H1 (cell line): ENCODE measurements around the gene SCAPER. TPM values are rescaled to one million over a fixed set of nuclear protein-coding genes. Genes with fewer than 3 reads are reported as not detected.
"Not testable (repeated sequence)": the region's sequence is repeated elsewhere in the genome, so short reads cannot be mapped to it uniquely, and the experiment has no call there.

Source experiments
- CTCF ChIA-PET: fragments of 300-600 bp; sonication (Branson Sonifier 250); formaldehyde crosslinking; loops from one replicate; lab custom pipeline; 2021; ENCODE audit not compliant: partially characterized antibody; lab: Charles Lee
- POLR2A ChIA-PET: fragments of 300-600 bp; sonication (Branson Sonifier 250); formaldehyde crosslinking; loops from one replicate; lab custom pipeline; 2021; ENCODE audit warnings: inconsistent platforms; ENCODE audit not compliant: partially characterized antibody; lab: Charles Lee
- DNase-seq, 2 experiments: peaks; one replicate each; pipeline versions ENCODE4 v3.0.0 to v3.0.0-alpha.2; 2010 to 2022; ENCODE audit warnings: low spot score in 2 of 2, low read depth in 1 of 2, mixed read lengths in 1 of 2
- FAIRE-seq: peaks from 2 replicates; lab custom pipeline; 2011; peaks lifted over from hg19 to GRCh38; lab: Jason Lieb, UNC
- H2AFZ ChIP-seq: 2 replicates; pipeline ENCODE4 v1.8.1; 2012; ENCODE audit warnings: low read length, inconsistent platforms
- H2AK5ac ChIP-seq: 2 replicates; pipeline ENCODE4 v1.6.1; 2013; ENCODE audit warnings: low read depth, low read length
- H2BK120ac ChIP-seq: replicated peaks from 2 replicates; pipeline ENCODE3; 2013; ENCODE audit warnings: low read depth, low read length, inconsistent platforms
- H2BK12ac ChIP-seq: 2 replicates; pipeline ENCODE4 v1.6.1; 2013; ENCODE audit warnings: low read depth, low read length
- H2BK15ac ChIP-seq: 2 replicates; pipeline ENCODE4 v1.6.1; 2013; ENCODE audit warnings: low read length
- H2BK20ac ChIP-seq: 2 replicates; pipeline ENCODE4 v1.6.1; 2013; ENCODE audit warnings: low read length
- H2BK5ac ChIP-seq: 2 replicates; pipeline ENCODE4 v1.6.1; 2013; ENCODE audit warnings: low read depth, low read length
- H3K14ac ChIP-seq: 2 replicates; pipeline ENCODE4 v1.6.1; 2013; ENCODE audit warnings: inconsistent platforms; ENCODE audit not compliant: insufficient read length
- H3K18ac ChIP-seq: 2 replicates; pipeline ENCODE4 v1.6.1; 2013; ENCODE audit warnings: low read length; ENCODE audit errors: extremely low read depth
- H3K23ac ChIP-seq: 2 replicates; pipeline ENCODE4 v1.6.1; 2013; ENCODE audit warnings: inconsistent platforms; ENCODE audit not compliant: insufficient read length
- H3K23me2 ChIP-seq: 2 replicates; pipeline ENCODE4 v1.6.1; 2013; ENCODE audit warnings: low read depth, low read length
- H3K27ac ChIP-seq: 2 replicates; pipeline ENCODE4 v1.6.1; 2011; ENCODE audit warnings: low read depth, low read length, inconsistent platforms
- H3K27me3 ChIP-seq, 4 experiments: replicated peaks in 1 of 4; 1 replicate in 1 of 4; 2 replicates in 3 of 4; pipeline versions ENCODE4 v1.6.1 to v1.8.1; 2011 to 2013; ENCODE audit warnings: low read length in 3 of 4, mild to moderate bottlenecking in 3 of 4, inconsistent platforms in 2 of 4, mixed read lengths in 2 of 4, moderate library complexity in 1 of 4; ENCODE audit not compliant: control insufficient read depth in 3 of 4, insufficient read depth in 3 of 4; ENCODE audit errors: extremely low read depth in 1 of 4
- H3K36me3 ChIP-seq, 4 experiments: 2 replicates each; pipeline versions ENCODE4 v1.6.1 to v1.8.1; 2011 to 2013; ENCODE audit warnings: mild to moderate bottlenecking in 4 of 4, low read length in 3 of 4, moderate library complexity in 2 of 4, control low read depth in 1 of 4, inconsistent platforms in 1 of 4; ENCODE audit not compliant: insufficient read depth in 4 of 4, control insufficient read depth in 2 of 4
- H3K4ac ChIP-seq: replicated peaks from 2 replicates; pipeline ENCODE3; 2013; ENCODE audit warnings: low read length, low read depth, mixed read lengths, inconsistent platforms; ENCODE audit not compliant: insufficient read length
- H3K4me1 ChIP-seq, 4 experiments: replicated peaks in 1 of 4; 1 replicate in 1 of 4; 2 replicates in 3 of 4; pipeline versions ENCODE4 v1.6.1 to v1.8.1; 2011 to 2013; ENCODE audit warnings: low read length in 3 of 4, inconsistent platforms in 2 of 4, mixed read lengths in 1 of 4; ENCODE audit not compliant: insufficient read depth in 4 of 4, control insufficient read depth in 3 of 4
- H3K4me2 ChIP-seq, 2 experiments: 2 replicates each; pipeline versions ENCODE4 v1.6.1 to v1.8.1; 2011 to 2013; ENCODE audit warnings: low read depth in 2 of 2, low read length in 2 of 2, control low read depth in 1 of 2, inconsistent platforms in 1 of 2, mild to moderate bottlenecking in 1 of 2; ENCODE audit not compliant: insufficient read depth in 1 of 2
- H3K4me3 ChIP-seq, 4 experiments: fragments of 200-600, 300-600 bp in 1 of 4; sonication (generic), shearing (Covaris generic), sonication (Bioruptor Twin) in 1 of 4; 2 replicates each; pipeline versions ENCODE4 v1.5.1 to v1.8.1; 2011 to 2016; ENCODE audit warnings: low read length in 4 of 4, low read depth in 3 of 4, control low read depth in 2 of 4, inconsistent platforms in 2 of 4, mild to moderate bottlenecking in 2 of 4, mixed read lengths in 1 of 4, moderate library complexity in 1 of 4; ENCODE audit not compliant: insufficient read depth in 2 of 4; ENCODE audit errors: extremely low read depth in 1 of 4
- H3K56ac ChIP-seq: replicated peaks from 2 replicates; pipeline ENCODE3; 2013; ENCODE audit warnings: low read depth, mild to moderate bottlenecking, mixed read lengths, low read length, inconsistent platforms; ENCODE audit not compliant: insufficient read length
- H3K79me1 ChIP-seq: 2 replicates; pipeline ENCODE4 v1.6.1; 2013; ENCODE audit warnings: low read depth, low read length, control low read depth
- H3K79me2 ChIP-seq, 2 experiments: 2 replicates each; pipeline versions ENCODE4 v1.6.1 to v1.8.1; 2012 to 2013; ENCODE audit warnings: low read length in 2 of 2, mild to moderate bottlenecking in 2 of 2, inconsistent platforms in 1 of 2; ENCODE audit not compliant: insufficient read depth in 2 of 2, control insufficient read depth in 1 of 2
- H3K9ac ChIP-seq, 4 experiments: replicated peaks in 1 of 4; 1 replicate in 1 of 4; 2 replicates in 3 of 4; pipeline versions ENCODE4 v1.6.1 to v1.8.1; 2011 to 2013; ENCODE audit warnings: low read depth in 3 of 4, low read length in 3 of 4, control low read depth in 2 of 4, mild to moderate bottlenecking in 2 of 4, moderate library complexity in 2 of 4, inconsistent platforms in 1 of 4; ENCODE audit errors: extremely low read depth in 1 of 4
- H3K9me3 ChIP-seq, 2 experiments: 2 replicates each; pipeline versions ENCODE4 v1.6.1 to v1.8.1; 2012 to 2013; ENCODE audit warnings: mild to moderate bottlenecking in 2 of 2, moderate library complexity in 2 of 2, control low read depth in 1 of 2, inconsistent platforms in 1 of 2, low read depth in 1 of 2, low read length in 1 of 2, mixed read lengths in 1 of 2; ENCODE audit not compliant: insufficient read depth in 2 of 2
- H4K20me1 ChIP-seq, 2 experiments: replicated peaks in 1 of 2; 2 replicates each; pipeline versions ENCODE3 to v1.8.1; 2011 to 2013; ENCODE audit warnings: inconsistent platforms in 2 of 2, low read length in 2 of 2, mild to moderate bottlenecking in 1 of 2; ENCODE audit not compliant: insufficient read depth in 2 of 2, control insufficient read depth in 1 of 2
- H4K5ac ChIP-seq: 2 replicates; pipeline ENCODE4 v1.6.1; 2013; ENCODE audit warnings: low read length, low read depth, mixed read lengths, inconsistent platforms; ENCODE audit not compliant: insufficient read length
- H4K8ac ChIP-seq: 2 replicates; pipeline ENCODE4 v1.8.0; 2013; ENCODE audit warnings: mild to moderate bottlenecking, moderate library complexity, low read length, inconsistent platforms; ENCODE audit not compliant: insufficient read depth; ENCODE audit errors: extremely low read depth
- H4K91ac ChIP-seq: replicated peaks from 2 replicates; pipeline ENCODE3; 2013; ENCODE audit warnings: low read length, mixed read lengths, inconsistent platforms; ENCODE audit not compliant: insufficient read length
- JUND ChIP-seq: IDR thresholded peaks from 2 replicates; pipeline ENCODE4 v1.6.1; 2011; ENCODE audit warnings: mild to moderate bottlenecking, improper control_type of control experiment, low read length
- KDM5A ChIP-seq: fragments of 200-600 bp; IDR thresholded peaks from 2 replicates; pipeline ENCODE4 v1.7.1; 2012; ENCODE audit warnings: mild to moderate bottlenecking, low read length, inconsistent platforms, mixed read lengths
- NANOG ChIP-seq: IDR thresholded peaks from 2 replicates; pipeline ENCODE4 v1.6.1; 2011; ENCODE audit warnings: low read length, low read depth, mild to moderate bottlenecking, inconsistent platforms; ENCODE audit not compliant: insufficient read depth, poor library complexity, severe bottlenecking
- RXRA ChIP-seq: IDR thresholded peaks from 2 replicates; pipeline ENCODE4 v1.6.1; 2011; ENCODE audit warnings: low read depth, mild to moderate bottlenecking, low read length, moderate library complexity; ENCODE audit not compliant: insufficient read depth
- WGBS, 2 experiments: shearing (Covaris generic) in 1 of 2; methylation state at CpG; one replicate each; pipeline versions ENCODE4 v1.1.6 to v1.1.7; 2013 to 2015; ENCODE audit warnings: low lambda C conversion rate in 2 of 2, mixed read lengths in 2 of 2, inconsistent platforms in 1 of 2, low coverage in 1 of 2, missing lambda C conversion rate in 1 of 2; ENCODE audit not compliant: insufficient replicate concordance in 2 of 2, insufficient coverage in 1 of 2, insufficient read length in 1 of 2; ENCODE audit errors: extremely low coverage in 1 of 2, missing lambda C conversion rate in 1 of 2; 5-methylcytosine and 5-hydroxymethylcytosine counted together
- polyA plus RNA-seq, 7 experiments: library from polyadenylated mRNA; depleted of rRNA in 3 of 7; stranded (reverse) in 5 of 7; unstranded in 2 of 7; fragments of >200 nt in 5 of 7; fragments of 200-250 nt in 2 of 7; gene quantifications; 1 replicate in 5 of 7; 2 replicates in 1 of 7; 4 replicates in 1 of 7; pipeline versions ENCODE4 v1.2.1 to v1.2.3, GENCODE V29; 2011 to 2013; ENCODE audit warnings: missing spikeins in 2 of 7, mixed read lengths in 2 of 7
- total RNA-seq: library from RNA; stranded (reverse); fragmentation: NEBNext Ultra II Directional; extraction: Animal tissue kit (Norgen Biotek cat#: 25700); gene quantifications from 2 replicates; pipeline ENCODE4 v1.2.1, GENCODE V29; 2021

SCAPER gene
- total and polyA plus RNA-seq, 2 of the 8 experiments (the other 6 are each of a cell fraction or from before 2014, with no cell fraction given) = 1.6 to 6.8 TPM

GRCh38 chr15:76512971-76513370 lies 392.2 kb downstream of the SCAPER start (continued):
- TF ChIP-seq NANOG (no peak), RXRA (no peak), JUND (no peak), KDM5A (no peak)

- H3K27me3 ChIP-seq, H2BK120ac ChIP-seq, H3K27ac ChIP-seq, H3K9ac ChIP-seq, H2BK20ac ChIP-seq, H3K79me1 ChIP-seq, H2AFZ ChIP-seq, H4K91ac ChIP-seq, FAIRE-seq, H3K4ac ChIP-seq, DNase-seq, CTCF ChIA-PET, H2BK5ac ChIP-seq, H4K20me1 ChIP-seq, H3K56ac ChIP-seq, H3K4me3 ChIP-seq, H3K4me1 ChIP-seq, H3K23me2 ChIP-seq, H3K9me3 ChIP-seq, H4K8ac ChIP-seq, POLR2A ChIA-PET, H3K23ac ChIP-seq, H2BK15ac ChIP-seq, H3K79me2 ChIP-seq, H2BK12ac ChIP-seq, H3K36me3 ChIP-seq, H4K5ac ChIP-seq, H3K18ac ChIP-seq, H3K4me2 ChIP-seq, H2AK5ac ChIP-seq, H3K14ac ChIP-seq: not testable (repeated sequence)
- 99% methylated on average over 10 of the region's 10 CpGs; no CpG with 5 or more reads in 1 of the 2 experiments for WGBS, 2 experiments
Measured at GRCh38 chr15:76510663-76511062, 394.5 kb downstream of the SCAPER start.
